ENCODE measurements around the gene CCDC24.

GRCh38 chr1:43993206-43993914 lies 2.0 kb downstream of the CCDC24 start:
- TF ChIP-seq CTCF (IDR thresholded peaks at IDR 0.05) (no peak), POLR2A (IDR thresholded peaks at IDR 0.05) (no peak), EP300 (IDR thresholded peaks at IDR 0.05) (no peak)

All from ovary (tissue), 3 donors.